Left cardiac atrium (tissue), 4 donors: ENCODE data around the gene NFATC1. TPM values are rescaled to one million over a fixed set of nuclear protein-coding genes. Genes with fewer than 3 reads are reported as not detected.

Source experiments
- ATAC-seq, 2 donors: fragments of 200-7000 bp; cut with Tn5 transposase; one replicate each; pipeline ENCODE4 v1.9.1; 2020; ENCODE audit warnings: mild to moderate bottlenecking in 2 of 2, moderate library complexity in 2 of 2
- DNase-seq: peaks from one replicate; pipeline ENCODE4 v3.0.0-alpha.2; 2020
- intact Hi-C, 2 donors: fragments of 100-400 bp; cut with DNase I; formaldehyde crosslinking; loops; one replicate each; pipeline versions ENCODE4 v1.14.1 to v1.15.1; 2022 to 2023
- total RNA-seq, 2 donors: library from RNA; stranded (reverse); fragmentation: NEBNext Ultra II Directional; extraction: Animal tissue kit (Norgen Biotek cat#: 25700); gene quantifications; one replicate each; pipeline ENCODE4 v1.2.1, GENCODE V29; 2021
- donor health status: DM: no; HTN: yes; CAD: no.
- donor health status: DM: no; HTN: yes; CAD: no; lungs with severe emphysema.
- donor health status: DM: yes; HTN: yes; CAD: no.
- donor health status: Dilated cardiomyopathy.

Gene NFATC1
- total RNA-seq, 2 donors from 2014 or later: 17.1 to 18.9 TPM

- DNase-seq: no peak
- intact Hi-C loops: no loop called here
- no peak for ATAC-seq
These were observed 120.8 kb downstream of the NFATC1 start for GRCh38 chr18:79516441-79516931.

GRCh38 chr18:79517341-79517740 lies 121.6 kb downstream of the NFATC1 start:
- intact Hi-C loops: no loop called here
- no peak for DNase-seq
- ATAC-seq: no peak

GRCh38 chr18:79518028-79518682 lies 122.4 kb downstream of the NFATC1 start:
- intact Hi-C loops: no loop called here
- ATAC-seq (no peak), DNase-seq (no peak)

- ATAC-seq: no peak
- DNase-seq: no peak
- intact Hi-C loops: no loop called here
These were observed 123.0 kb downstream of the NFATC1 start for GRCh38 chr18:79518683-79519128.

- ATAC-seq: peak; percentile 48 to 63
- no peak for DNase-seq
- intact Hi-C loops: loop anchor here in 1 of 2 donors (10.0 kb wide), 1 partner anchor 55 kb away; no protein-coding TSS in a partner anchor
These were observed 124.2 kb downstream of the NFATC1 start for GRCh38 chr18:79519751-79520477.

GRCh38 chr18:79520478-79521390 lies 125.0 kb downstream of the NFATC1 start:
- DNase-seq: no peak
- no peak for ATAC-seq
- intact Hi-C loops: loop anchor here in 1 of 2 donors (10.0 kb wide), 1 partner anchor 56 kb away; no protein-coding TSS in a partner anchor

- DNase-seq (no peak), ATAC-seq (no peak)
- intact Hi-C loops: loop anchor here in 1 of 2 donors (10.0 kb wide), 1 partner anchor 57 kb away; no protein-coding TSS in a partner anchor
These were observed 125.9 kb downstream of the NFATC1 start for GRCh38 chr18:79521416-79522205.

GRCh38 chr18:79522451-79523205 lies 126.9 kb downstream of the NFATC1 start:
- ATAC-seq (no peak), DNase-seq (no peak)
- intact Hi-C loops: loop anchor here in 1 of 2 donors (10.0 kb wide), 1 partner anchor 58 kb away; no protein-coding TSS in a partner anchor

GRCh38 chr18:79523206-79523735 lies 127.5 kb downstream of the NFATC1 start:
- intact Hi-C loops: loop anchor here in 1 of 2 donors (10.0 kb wide), 1 partner anchor 58 kb away; no protein-coding TSS in a partner anchor
- ATAC-seq: no peak
- DNase-seq: no peak

- no peak for ATAC-seq
- intact Hi-C loops: loop anchor here in 1 of 2 donors (10.0 kb wide), 1 partner anchor 59 kb away; no protein-coding TSS in a partner anchor
- no peak for DNase-seq
These were observed 128.0 kb downstream of the NFATC1 start for GRCh38 chr18:79523736-79524180.

- intact Hi-C loops: loop anchor here in 1 of 2 donors (5.0 to 10.0 kb wide), 4 partner anchors 60 to 147 kb away; partner anchors contain the start of gene NFATC1
- no peak for DNase-seq
- ATAC-seq: no peak
These were observed 128.7 kb downstream of the NFATC1 start for GRCh38 chr18:79524181-79525078.

- intact Hi-C loops: loop anchor here in 1 of 2 donors (5.0 to 10.0 kb wide), 4 partner anchors 61 to 149 kb away; partner anchors contain the start of gene NFATC1
These were observed 130.1 kb downstream of the NFATC1 start for GRCh38 chr18:79525556-79526467.

GRCh38 chr18:79526468-79527460 lies 131.0 kb downstream of the NFATC1 start:
- intact Hi-C loops: loop anchor here in 1 of 2 donors (5.0 to 10.0 kb wide), 4 partner anchors 62 to 149 kb away; partner anchors contain the start of gene NFATC1
- ATAC-seq: peak; percentile 51 to 67
- peak; percentile 86 for DNase-seq

More at GRCh38 chr18:79525556-79526467, 130.1 kb downstream of the NFATC1 start:
- peak; percentile 78 to 89 for ATAC-seq
- DNase-seq: peak; percentile 88
